Type B pancreatic cell (in vitro differentiated cells): ENCODE data around the gene MCF2L. TPM values are rescaled to one million over a fixed set of nuclear protein-coding genes. Genes with fewer than 3 reads are reported as not detected.
"Not testable (repeated sequence)": the region's sequence is repeated elsewhere in the genome, so short reads cannot be mapped to it uniquely, and the experiment has no call there.

ENCODE experiments used
- DNase-seq: peaks from one replicate; pipeline ENCODE4 v3.0.0; 2021; ENCODE audit warnings: mixed read lengths; ENCODE audit not compliant: unreplicated experiment; ENCODE audit errors: extremely low spot score
- H3K27ac Mint-ChIP-seq: 2 replicates; pipeline ENCODE4 v1.8.0; 2021; ENCODE audit warnings: mild to moderate bottlenecking, mixed read lengths
- H3K27me3 Mint-ChIP-seq: 2 replicates; pipeline ENCODE4 v1.8.0; 2021; ENCODE audit warnings: mixed read lengths
- H3K36me3 Mint-ChIP-seq: 2 replicates; pipeline ENCODE4 v1.8.0; 2021; ENCODE audit warnings: mixed read lengths
- H3K4me1 Mint-ChIP-seq: one replicate; pipeline ENCODE4 v1.8.0; 2021; ENCODE audit warnings: mixed read lengths; ENCODE audit not compliant: unreplicated experiment
- H3K4me3 Mint-ChIP-seq: 2 replicates; pipeline ENCODE4 v1.8.0; 2021; ENCODE audit warnings: mild to moderate bottlenecking, mixed read lengths
- H3K9me3 Mint-ChIP-seq: 2 replicates; pipeline ENCODE4 v1.8.0; 2021; ENCODE audit warnings: mixed read lengths
- CTCF ChIP-seq: fragments of 200-600 bp; sonication (generic); conservative IDR thresholded peaks from 2 replicates; pipeline ENCODE4 v1.5.0; 2021; ENCODE audit warnings: antibody characterized with exemption, mild to moderate bottlenecking
- total RNA-seq: library from RNA; stranded (reverse); gene quantifications from 2 replicates; pipeline ENCODE4 v1.2.1, GENCODE V29; 2021; ENCODE audit warnings: low replicate concordance

Gene MCF2L
- total RNA-seq, 1 donor from 2014 or later: 46.9 TPM

- Mint-ChIP-seq H3K9me3 (no peaks in the 10 kb centered on the region), H3K27ac (no peak overlapping the region), H3K36me3 (no peaks in the 10 kb centered on the region), H3K4me3 (peak overlapping the region; percentile 70), H3K27me3 (peaks cover 11% of the 10 kb centered on the region), H3K4me1 (no peaks in the 10 kb centered on the region)
- TF ChIP-seq CTCF: no peak
- DNase-seq: no peak
Observed at GRCh38 chr13:113109151-113110047, 140.4 kb downstream of the MCF2L start.

- Mint-ChIP-seq H3K27ac (no peak overlapping the region), H3K4me1 (no peaks in the 10 kb centered on the region), H3K36me3 (no peaks in the 10 kb centered on the region), H3K9me3 (no peaks in the 10 kb centered on the region), H3K4me3 (no peak overlapping the region), H3K27me3 (peaks cover 10% of the 10 kb centered on the region)
- TF ChIP-seq CTCF: no peak
- no peak for DNase-seq
Observed at GRCh38 chr13:113110048-113110851, 141.2 kb downstream of the MCF2L start.

- Mint-ChIP-seq H3K27ac (no peak overlapping the region), H3K4me3 (peak overlapping the region; percentile 59), H3K4me1 (no peaks in the 10 kb centered on the region), H3K36me3 (no peaks in the 10 kb centered on the region), H3K9me3 (no peaks in the 10 kb centered on the region), H3K27me3 (peaks cover 10% of the 10 kb centered on the region)
- no peak for DNase-seq
- no peak for TF ChIP-seq CTCF
Observed at GRCh38 chr13:113110852-113111315, 141.9 kb downstream of the MCF2L start.

GRCh38 chr13:113111821-113112220, 142.8 kb downstream of the MCF2L start:
- H3K27ac Mint-ChIP-seq, H3K4me3 Mint-ChIP-seq: not testable (repeated sequence)

GRCh38 chr13:113112475-113112874, 143.5 kb downstream of the MCF2L start:
- H3K4me1 Mint-ChIP-seq, H3K27ac Mint-ChIP-seq, H3K36me3 Mint-ChIP-seq, H3K9me3 Mint-ChIP-seq, H3K27me3 Mint-ChIP-seq, DNase-seq, H3K4me3 Mint-ChIP-seq: not testable (repeated sequence)

More at GRCh38 chr13:113111821-113112220, 142.8 kb downstream of the MCF2L start:
- DNase-seq, H3K36me3 Mint-ChIP-seq, H3K9me3 Mint-ChIP-seq, H3K4me1 Mint-ChIP-seq, H3K27me3 Mint-ChIP-seq: not testable (repeated sequence)

GRCh38 chr13:113112893-113113845, 144.2 kb downstream of the MCF2L start:
- peak; percentile 53 for DNase-seq
- Mint-ChIP-seq H3K36me3 (no peaks in the 10 kb centered on the region), H3K27me3 (peaks cover 10% of the 10 kb centered on the region), H3K4me1 (no peaks in the 10 kb centered on the region), H3K27ac (no peak overlapping the region), H3K9me3 (no peaks in the 10 kb centered on the region), H3K4me3 (no peak overlapping the region)
- no peak for TF ChIP-seq CTCF
